Embryonic facial prominence (tissue), 1 donor: ENCODE data around the gene SLC7A11.
"Not testable (repeated sequence)": the region's sequence is repeated elsewhere in the genome, so short reads cannot be mapped to it uniquely, and the experiment has no call there.

ENCODE experiments used
- DNase-seq: peaks from one replicate; pipeline ENCODE4 v3.0.0-alpha.2; 2016; ENCODE audit errors: extremely low spot score

SLC7A11 gene

DNA sequence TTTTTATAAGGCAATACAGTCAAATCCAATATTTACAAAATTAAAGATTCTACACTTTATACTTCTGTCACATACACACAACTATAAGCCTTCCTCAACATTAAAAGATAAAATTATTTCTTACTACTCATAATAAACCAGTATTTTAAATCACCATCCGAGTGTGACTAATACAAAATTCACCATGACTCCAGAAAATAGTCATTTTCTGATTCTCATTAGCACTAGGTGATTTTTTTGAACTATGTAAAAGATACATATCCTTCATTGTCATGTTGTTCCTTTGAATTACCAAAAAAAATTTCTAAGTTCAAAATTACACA, 646 bp upstream of the SLC7A11 start:
- DNase-seq = no peak

DNA sequence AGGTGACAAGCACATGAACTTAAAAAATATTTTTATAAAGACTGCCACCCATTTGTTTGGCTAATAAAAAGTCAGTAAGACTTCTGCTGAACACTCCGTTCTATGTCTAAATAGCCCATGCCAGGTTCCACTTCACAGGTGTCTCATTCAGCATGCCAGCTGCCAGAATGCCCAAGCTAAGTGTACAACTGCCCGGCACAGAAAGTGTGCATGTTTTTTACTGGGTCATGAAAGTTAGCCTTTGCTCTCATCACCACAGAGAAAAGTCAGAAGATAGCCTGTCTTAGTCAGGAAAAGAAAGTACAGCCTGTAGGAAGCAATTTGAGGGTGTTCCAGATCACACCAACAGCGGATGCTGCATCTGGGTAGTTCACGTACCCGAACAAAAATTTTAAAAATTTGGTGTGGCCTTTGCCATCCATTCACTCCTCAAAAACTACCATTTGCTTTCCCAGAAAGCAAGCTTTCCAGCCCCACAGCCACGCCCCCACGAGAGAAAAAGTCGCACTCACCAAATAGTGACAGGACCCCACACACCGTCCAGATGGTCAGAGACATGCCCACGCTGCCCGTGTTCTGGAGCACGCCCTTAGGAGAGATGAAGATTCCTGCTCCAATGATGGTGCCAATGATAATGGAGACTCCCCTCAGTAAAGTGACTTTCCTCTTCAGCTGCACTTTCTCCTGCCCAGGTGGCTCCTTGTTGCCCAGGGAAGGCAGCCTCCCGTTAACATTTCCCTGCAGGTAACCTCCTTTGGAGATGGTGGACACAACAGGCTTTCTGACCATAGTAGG, 671 bp downstream of the SLC7A11 start:
- no peak for DNase-seq

DNA sequence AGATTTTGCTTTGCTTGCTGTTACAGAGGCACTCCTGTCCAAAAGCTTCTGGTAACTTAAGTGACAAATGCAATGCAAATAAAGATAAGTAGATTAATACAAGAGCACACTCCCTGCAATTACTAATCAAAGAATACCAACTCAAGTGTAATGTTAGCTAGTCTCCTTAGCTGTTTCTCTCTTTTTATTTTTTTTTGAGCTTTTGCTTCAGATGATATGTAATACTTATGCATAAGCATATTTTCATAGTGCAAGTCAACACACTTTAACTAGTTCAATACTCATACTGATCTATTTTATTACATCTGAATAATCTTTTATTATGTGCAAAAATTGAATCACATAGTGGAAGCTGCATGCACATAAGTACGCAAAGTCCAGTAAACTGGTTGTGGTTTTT, 2.7 kb downstream of the SLC7A11 start:
- no peak for DNase-seq

DNA sequence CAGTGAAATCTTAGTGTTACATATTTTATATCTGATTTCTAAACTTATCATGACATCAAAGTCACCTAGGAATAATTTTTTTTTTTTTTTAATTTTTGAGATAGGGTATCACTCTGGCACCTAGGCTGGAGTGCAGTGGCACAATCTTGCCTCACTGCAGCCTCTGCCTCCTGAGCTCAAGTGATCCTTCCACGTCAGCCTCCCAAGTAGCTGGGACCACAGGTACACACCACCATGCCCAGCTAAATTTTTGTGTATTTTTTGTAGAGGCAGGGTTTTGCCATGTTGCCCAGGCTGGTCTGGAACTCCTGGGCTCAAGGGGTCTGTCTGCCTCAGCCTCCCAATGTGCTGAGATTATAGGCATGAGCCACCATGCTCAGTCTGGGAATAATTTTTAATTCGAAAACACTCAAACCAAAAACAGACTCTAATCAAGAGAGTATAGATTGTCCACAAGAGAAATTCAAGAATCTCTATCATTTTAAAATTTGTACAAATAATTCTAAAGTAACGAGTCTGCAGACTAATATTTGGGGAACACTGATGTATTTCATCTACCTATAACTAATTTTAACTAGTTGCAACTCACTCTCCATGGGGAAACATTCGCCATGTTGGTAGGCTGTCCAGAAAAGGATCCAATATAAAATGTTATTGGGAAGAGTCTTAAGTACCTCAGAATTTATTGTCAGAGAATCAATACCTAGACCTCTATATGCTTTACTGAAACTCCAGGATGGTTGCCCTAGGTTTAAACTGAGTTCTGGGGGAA, 3.4 kb downstream of the SLC7A11 start:
- DNase-seq = no peak

DNA sequence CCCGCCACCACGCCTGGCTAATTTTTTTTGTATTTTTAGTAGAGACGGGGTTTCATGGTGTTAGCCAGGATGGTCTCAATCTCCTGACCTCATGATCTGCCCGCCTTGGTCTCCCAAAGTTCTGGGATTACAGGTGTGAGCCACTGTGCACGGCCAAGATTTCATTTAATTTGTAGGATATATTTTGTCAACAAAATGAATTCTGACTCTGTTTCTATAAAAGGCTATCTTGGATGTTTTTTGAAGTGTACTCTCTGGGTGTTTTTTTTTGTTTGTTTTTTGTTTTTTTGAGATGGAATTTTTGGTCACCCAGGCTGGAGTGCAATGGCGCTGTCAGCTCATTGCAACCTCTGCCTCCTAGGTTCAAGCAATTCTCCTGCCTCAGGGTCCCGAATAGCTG, 5.0 kb downstream of the SLC7A11 start:
- DNase-seq = not testable (repeated sequence)

DNA sequence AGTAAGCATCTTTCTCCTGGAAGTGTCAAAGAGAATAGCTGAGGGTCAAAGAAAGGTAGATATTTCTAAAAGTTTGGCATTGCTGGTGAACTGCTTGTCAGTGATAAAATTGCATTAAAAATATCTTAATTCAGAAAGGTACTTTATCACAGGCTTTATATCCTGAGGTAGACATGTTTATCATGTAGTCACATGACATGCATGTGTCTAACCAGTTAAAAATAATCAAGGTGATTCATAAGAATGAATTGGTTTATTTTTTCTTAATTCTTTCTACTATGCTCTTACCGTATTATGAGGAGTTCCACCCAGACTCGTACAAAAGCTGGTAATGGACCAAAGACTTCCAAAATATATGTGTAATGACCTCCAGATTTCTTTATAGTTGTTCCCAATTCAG, 6.1 kb downstream of the SLC7A11 start:
- no peak for DNase-seq

DNA sequence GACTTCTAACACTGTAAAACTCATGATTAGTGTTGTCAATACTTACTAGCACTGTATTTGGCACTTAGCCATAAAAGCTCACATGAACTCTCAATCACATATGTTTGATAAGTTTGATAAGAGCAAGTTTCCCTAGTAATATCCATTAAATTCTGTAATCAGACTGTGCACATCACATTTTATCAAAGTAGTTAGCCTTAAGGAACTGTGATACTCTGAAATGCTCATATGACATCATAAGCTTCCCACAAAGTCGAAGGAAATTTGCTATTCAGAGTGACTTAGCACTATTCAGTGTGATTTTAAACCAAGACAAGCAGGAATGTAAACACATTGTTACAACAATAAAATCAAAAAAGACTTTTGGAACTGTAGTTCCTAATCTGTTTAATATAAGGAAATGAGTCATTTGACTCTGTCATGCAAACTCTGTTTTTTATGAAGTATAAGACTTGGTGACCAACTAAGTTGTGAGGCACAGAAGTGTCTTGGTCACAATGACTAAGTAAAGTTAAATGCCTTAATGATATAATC, 6.7 kb downstream of the SLC7A11 start:
- no peak for DNase-seq

DNA sequence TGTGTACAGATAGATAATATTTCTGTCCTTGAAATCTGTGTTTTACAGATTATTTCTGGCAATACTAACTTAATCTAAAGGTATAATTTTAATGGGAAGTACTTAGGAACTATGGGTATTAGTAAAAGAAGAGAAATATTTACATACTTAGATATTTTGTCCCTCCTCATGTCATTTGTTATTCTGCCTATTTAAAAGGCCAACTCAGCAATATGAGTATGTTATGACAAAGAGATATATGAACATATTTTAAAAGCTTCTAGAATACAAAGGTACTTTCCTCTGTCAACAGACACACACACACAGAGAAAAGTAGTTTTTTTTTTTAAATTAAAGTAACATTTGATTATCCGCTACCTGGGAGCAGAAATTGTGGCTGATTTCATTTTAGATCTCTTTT, 7.9 kb downstream of the SLC7A11 start:
- no peak for DNase-seq

DNA sequence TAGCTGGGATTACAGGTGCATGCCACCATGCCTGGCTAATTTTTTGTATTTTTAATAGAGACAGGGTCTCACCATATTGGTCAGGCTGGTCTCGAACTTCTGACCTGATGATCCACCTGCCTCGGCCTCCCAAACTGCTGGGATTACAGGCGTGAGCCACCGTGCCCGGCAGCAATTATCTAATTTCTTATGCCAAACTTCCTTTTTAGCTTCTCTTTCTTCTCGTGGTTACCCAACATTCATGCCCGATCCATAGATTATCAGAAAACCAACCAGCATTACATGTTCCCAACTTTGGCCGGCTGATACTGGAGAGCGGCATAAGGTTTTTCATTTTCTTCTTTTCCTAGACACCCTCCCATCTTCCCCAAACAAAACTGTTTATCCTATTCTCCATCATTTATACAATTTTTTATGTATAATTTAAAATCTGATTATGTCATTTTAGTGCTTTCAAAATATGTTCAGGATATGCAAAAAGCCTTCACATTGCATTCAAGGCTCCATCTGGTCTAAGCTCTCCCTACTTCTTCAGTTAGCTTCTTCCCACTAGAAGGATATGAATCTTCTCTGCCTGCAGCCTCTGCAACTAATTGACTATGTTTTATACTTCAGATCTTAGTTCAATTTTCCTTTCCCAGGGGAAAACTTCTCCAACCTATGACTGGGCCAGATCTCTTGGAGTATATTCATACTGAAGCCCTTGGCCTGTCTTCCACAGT, 8.7 kb downstream of the SLC7A11 start:
- no peak for DNase-seq

DNA sequence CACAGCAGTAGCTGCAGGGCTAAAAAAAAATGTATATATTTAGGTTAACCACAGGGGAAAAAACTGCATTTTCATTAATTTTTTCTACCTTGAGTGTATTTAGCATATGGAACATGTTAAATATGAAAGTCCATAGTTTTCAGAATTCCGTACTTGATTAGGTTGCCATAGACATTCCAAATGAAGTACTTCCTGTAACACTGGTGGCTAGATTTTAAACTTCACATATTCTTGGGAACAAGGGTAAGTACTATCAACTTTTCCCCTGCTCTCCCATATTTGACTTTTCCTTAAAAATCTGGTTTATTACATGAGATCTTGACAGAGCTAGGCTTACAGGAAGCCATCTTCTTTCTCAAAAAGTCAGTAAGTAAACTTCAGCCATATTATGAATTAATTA, 9.8 kb downstream of the SLC7A11 start:
- no peak for DNase-seq

DNA sequence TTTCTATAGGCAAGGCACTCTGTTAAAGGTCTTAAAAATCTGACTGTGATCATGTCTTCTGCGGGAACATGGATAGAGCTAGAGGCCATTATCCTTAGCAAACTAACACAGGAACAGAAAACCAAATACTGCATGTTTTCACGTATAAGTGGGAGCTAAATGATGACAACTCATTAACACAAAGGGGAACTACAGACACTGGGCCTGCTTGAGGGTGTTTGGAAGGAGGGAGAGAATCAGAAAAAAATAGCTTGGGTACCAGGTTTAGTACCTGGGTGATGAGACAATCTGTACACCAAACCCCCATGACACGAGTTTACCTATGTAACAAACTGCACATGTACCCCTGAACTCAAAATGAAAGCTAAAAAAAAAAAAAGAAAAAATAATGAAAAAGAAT, 12.1 kb downstream of the SLC7A11 start:
- no peak for DNase-seq

DNA sequence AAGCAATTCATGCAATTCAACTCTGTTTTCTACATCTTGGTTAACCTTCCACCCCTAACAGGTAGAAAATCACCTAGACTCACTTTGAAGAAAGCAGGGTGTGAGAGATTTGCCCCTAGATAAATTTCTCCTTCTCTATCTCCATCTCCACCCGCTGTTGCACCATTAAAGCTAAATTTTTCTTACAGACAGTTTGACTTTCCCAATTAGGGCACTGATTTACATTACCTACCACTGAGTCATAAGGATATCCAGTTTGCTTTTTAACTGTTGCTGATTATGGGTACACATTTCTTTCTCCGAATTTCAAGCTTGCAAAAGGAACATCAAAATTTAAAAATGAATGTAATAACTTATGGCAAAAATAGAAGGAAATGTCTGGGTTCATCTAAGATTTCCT, 13.0 kb downstream of the SLC7A11 start:
- no peak for DNase-seq

DNA sequence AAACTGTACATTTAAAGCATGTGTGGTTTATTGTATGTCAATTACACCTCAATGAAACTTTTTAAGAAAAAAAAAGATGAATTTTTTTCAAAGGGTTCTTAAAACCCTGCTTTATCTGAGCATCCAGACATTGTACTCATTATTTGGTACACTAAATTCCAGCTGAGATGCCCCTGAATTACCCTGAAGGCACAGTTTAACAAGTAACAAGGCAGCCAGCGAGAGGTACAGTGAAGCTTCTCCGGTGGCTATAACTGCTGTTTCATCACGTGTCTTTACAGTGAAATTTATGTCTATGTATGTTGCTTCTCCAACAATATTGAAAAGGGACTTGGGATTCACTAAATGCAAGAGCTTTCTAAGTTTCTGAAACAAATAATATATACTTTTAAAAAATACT, 15.8 kb downstream of the SLC7A11 start:
- DNase-seq = no peak

DNA sequence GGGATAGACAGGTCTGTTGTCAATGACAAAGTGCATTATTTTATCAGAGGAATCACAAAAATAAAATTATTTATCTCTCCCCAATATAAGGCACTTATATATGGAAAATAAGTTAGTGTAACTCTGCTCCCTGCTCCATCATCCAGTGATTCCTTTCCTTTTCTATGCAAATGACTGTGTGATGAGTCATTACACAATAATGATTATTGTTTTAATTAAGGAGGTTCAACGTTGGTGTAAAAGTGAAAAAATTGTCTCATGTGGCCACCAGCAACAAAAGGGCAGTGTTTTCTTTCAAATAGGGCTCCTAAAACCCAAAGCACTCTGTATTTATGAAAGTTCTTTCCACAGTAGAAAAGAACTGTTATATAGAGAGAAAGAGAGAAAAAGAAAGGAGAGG, 16.7 kb downstream of the SLC7A11 start:
- DNase-seq = no peak

DNA sequence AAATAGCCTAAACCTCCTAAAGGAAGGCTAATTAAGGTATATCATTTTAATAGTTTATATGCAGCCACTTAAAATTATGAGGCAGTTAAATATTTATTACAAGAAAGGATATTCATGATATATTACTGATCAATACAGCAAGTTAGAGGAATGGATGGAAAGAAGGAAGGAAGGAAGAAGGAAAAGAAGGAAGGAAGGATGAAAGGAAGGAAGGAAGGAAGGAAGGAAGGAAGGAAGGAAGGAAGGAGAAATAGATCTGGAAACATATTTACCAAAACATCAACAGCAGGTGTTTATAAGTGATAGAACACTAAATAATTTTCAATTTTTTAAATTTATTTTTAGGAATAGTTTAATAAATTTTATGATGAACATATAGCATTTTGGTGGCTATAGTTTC, 17.5 kb downstream of the SLC7A11 start:
- no peak for DNase-seq

DNA sequence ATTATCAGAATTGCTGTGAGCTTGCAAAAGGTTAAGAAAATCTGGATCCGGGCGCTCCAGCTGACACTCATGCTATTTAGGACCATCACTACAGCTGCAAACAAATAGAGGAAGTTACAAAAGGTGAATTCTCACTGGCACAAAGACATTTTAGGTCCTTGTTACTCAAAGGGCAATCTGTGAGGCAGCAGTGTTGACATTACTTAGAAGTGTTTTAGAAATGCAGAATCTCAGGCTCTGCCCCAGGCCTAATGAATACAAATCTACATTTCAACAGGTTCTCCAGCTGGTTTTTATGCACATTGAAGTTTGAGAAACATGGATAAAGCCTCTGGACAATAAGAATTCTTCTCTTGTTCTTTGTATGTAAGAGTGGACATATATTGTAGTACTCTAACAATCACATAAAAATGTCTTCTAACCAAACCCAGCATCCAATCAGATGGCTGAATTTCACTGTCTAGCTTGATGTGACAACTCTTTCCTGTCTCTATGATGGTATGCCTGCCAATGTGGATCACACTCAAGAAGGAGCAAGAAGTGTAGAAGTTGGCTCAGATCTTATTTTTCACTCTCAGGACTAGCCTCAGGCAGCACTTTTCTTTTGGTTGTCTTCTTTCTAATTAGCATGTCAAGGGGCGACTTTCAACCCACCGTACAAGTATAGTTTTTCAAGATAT, 18.8 kb downstream of the SLC7A11 start:
- DNase-seq = no peak

DNA sequence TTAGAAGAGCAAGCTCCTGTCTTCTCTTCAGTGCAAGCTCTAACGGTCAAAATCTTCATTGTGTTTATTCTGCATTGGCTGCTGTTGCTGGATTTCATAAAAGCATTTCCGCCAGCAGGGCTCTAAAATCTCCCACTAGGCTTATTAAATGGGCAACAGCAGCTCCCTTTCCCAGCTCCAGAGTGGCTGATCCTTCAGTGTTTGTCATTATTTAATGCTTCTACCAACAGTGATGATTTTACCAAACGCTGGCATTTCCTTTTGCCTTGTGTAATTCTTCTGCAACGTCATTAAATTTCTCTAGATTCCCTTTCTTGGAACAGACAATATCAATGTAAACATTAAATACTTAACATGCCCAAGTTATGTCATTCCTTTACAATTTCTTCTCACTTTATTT, 20.1 kb downstream of the SLC7A11 start:
- no peak for DNase-seq

DNA sequence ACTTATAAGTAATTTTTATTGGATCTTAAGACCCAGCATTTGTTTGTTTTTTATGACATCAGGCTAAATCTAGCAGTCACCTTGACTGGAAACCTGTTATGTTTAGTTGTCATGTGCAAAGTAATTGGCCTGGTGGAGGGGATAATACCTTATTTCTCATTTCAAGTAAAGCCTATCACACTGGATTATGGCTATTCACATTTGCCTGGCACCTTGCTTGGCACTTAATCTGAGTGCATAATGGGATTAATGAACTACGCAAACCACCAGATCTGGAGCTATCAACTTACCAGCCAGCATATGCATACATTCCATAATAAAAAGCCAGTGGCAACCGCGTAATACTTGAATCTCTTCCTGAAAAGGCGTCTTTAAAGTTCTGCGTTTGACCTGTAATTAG, 23.2 kb downstream of the SLC7A11 start:
- DNase-seq = no peak

DNA sequence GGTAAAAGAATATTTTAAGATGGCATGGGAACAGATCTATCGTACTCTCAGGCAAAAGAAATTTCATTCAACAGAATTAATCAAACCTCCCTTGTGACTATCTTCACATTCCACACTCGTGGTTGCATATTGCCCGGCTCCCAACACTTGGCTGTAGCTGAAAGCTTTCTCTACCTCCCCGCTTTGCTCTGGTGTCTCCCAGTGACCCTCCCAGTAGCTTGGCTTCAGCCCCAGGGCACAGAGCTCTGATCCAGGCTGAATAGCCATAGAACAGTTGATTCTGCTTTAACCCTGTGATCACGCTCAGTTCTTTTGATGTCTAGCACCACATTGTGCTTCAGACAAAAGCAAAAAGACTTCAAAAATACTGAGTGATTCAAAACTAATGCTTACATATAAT, 24.6 kb downstream of the SLC7A11 start:
- DNase-seq = no peak

DNA sequence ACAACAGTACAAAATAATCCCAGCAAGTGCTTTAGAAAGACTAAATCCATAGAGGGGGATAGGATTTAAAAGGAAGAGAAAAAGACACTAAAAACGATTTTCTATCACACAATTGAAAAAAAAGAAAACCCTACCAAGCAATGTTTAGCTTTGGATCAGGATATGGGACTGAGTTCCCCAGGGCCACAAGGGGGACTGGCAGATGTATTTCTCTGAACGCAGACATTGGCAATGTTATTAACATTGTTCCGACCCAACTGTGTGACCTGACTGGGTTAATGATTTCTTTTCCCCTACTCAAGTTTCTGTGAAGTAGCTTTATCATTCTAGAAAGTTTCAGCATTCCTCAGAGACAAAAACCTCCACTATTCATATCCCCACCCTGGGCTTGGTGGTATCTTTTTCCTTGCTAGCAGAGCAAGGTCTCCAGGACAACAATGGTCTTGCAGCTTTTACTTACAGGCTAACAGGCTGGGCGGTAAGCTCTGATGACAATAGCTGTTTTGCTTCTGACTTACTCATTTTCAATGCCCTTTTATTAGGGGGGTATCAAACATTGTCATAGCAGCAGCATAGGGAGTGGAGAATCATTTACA, 25.8 kb downstream of the SLC7A11 start:
- no peak for DNase-seq

DNA sequence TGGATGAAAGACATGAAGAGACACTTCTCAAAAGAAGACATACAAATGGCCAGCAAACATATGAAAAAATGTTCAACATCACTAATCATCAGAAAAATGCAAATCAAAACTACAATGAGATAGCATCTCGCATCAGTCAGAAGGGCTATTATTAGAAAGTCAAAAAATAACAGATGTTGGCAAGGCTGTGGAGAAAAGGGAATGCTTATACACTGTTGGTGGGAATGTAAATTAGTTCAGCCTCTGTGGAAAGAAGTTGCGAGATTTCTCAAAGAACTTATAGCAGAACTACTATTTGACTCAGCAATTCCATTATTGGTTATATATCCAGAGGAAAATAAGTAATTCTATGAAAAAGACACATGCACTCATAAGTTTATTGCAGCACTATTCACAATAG, 31.6 kb downstream of the SLC7A11 start:
- DNase-seq = not testable (repeated sequence)

DNA sequence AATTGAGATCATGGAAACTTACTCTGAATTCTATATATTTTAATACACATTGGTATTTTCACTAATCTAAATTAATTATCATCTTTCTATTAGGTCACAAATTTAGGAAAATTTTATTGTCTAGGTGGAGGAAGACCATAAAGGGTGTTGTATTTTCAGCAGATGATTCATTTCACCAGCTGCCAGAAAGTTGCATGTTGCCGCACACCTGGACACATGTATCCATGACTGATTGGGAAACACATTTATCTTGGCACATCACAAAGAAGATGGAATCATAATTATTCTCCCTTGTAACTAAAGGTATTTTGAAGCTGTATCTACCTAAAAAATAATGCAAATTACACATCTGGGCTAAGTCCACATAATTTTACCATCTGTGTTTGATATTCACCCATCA, 33.1 kb downstream of the SLC7A11 start:
- no peak for DNase-seq
